GM23248 (cell line): Measurements from ENCODE around the gene APBA3.

Source experiments
- EZH2 ChIP-seq: fragments of 200-600 bp; sonication (generic); IDR thresholded peaks from 2 replicates; pipeline ENCODE4 v1.6.1; 2018; ENCODE audit warnings: antibody characterized with exemption, mild to moderate bottlenecking; ENCODE audit not compliant: insufficient read depth, poor library complexity, severe bottlenecking
- EZH2phosphoT487 ChIP-seq: fragments of 200-600 bp; sonication (generic); IDR thresholded peaks from 2 replicates; pipeline ENCODE4 v1.6.1; 2018; ENCODE audit warnings: antibody characterized with exemption, moderate library complexity, mild to moderate bottlenecking, low read depth; ENCODE audit not compliant: insufficient read depth

DNA sequence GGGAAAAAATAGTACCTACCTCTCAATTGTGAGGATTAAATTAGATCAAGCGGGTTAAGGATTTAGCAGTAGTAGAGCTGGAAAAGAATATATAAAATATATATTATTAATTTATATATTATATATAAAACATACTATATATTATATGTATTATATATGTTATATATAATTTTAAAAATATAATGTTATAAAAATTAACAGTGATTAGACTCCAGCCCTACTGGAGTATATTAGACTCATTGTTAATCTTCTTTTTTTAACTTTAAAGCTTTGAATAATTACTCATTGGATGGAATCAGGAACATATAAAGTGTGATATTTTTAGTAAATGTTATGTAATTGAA, 610 bp upstream of the APBA3 start:
- no peak for TF ChIP-seq EZH2
- no peak for TF ChIP-seq EZH2phosphoT487
